Neural cell (in vitro differentiated cells): ENCODE results near the gene LEPR. TPM values are rescaled to one million over a fixed set of nuclear protein-coding genes. Genes with fewer than 3 reads are reported as not detected.

Experiments
- H2AFZ ChIP-seq: fragments of 200-600, 300-800 bp; sonication (generic), shearing (Covaris generic); 2 replicates; pipeline ENCODE4 v1.6.0; 2014; ENCODE audit warnings: low read depth, mild to moderate bottlenecking, antibody characterized with exemption, low read length, moderate library complexity
- H3F3A ChIP-seq: fragments of 200-600 bp; shearing (Covaris generic); 2 replicates; pipeline ENCODE4 v1.6.1; 2016; ENCODE audit warnings: mild to moderate bottlenecking, moderate library complexity, mixed read lengths, antibody characterized with exemption, low read length; ENCODE audit not compliant: insufficient read depth, poor library complexity, severe bottlenecking
- H3K27ac ChIP-seq: fragments of 200-600, 300-800 bp; sonication (generic), shearing (Covaris generic); 2 replicates; pipeline ENCODE4 v1.5.1; 2014; ENCODE audit warnings: mild to moderate bottlenecking, low read length, moderate library complexity
- H3K27me3 ChIP-seq: fragments of 300-800, 200-600 bp; sonication (generic), shearing (Covaris generic); 2 replicates; pipeline ENCODE4 v1.6.0; 2014; ENCODE audit warnings: mild to moderate bottlenecking, low read depth, low read length, moderate library complexity; ENCODE audit not compliant: insufficient read depth
- H3K36me3 ChIP-seq: fragments of 300-800, 200-600 bp; sonication (generic), shearing (Covaris generic); 2 replicates; pipeline ENCODE4 v1.5.1; 2014; ENCODE audit warnings: mild to moderate bottlenecking, antibody characterized with exemption, low read length, moderate library complexity; ENCODE audit not compliant: insufficient read depth
- H3K4me2 ChIP-seq: fragments of 300-800, 200-600 bp; sonication (generic), shearing (Covaris generic); 2 replicates; pipeline ENCODE4 v1.6.0; 2014; ENCODE audit warnings: mild to moderate bottlenecking, low read length
- H3K4me3 ChIP-seq: fragments of 300-800, 200-600 bp; sonication (generic), shearing (Covaris generic); 2 replicates; pipeline ENCODE4 v1.5.1; 2014; ENCODE audit warnings: mild to moderate bottlenecking, low read length, moderate library complexity
- H3K79me2 ChIP-seq: fragments of 200-600 bp; shearing (Covaris generic); replicated peaks from 2 replicates; pipeline ENCODE4 v1.6.0; 2014; ENCODE audit warnings: mild to moderate bottlenecking, low read length, moderate library complexity; ENCODE audit not compliant: insufficient read depth
- H3K9ac ChIP-seq: fragments of 300-800, 200-600 bp; sonication (generic), shearing (Covaris generic); 2 replicates; pipeline ENCODE4 v1.6.1; 2016; ENCODE audit warnings: mild to moderate bottlenecking, low read length, mixed read lengths
- H3K9me2 ChIP-seq: fragments of 200-600 bp; shearing (Covaris generic); 2 replicates; pipeline ENCODE4 v1.6.1; 2016; ENCODE audit warnings: mild to moderate bottlenecking, low read length, mixed read lengths; ENCODE audit not compliant: insufficient read depth
- H3K9me3 ChIP-seq: fragments of 200-600, 300-800 bp; sonication (generic), shearing (Covaris generic); 2 replicates; pipeline ENCODE4 v1.6.1; 2016; ENCODE audit warnings: mild to moderate bottlenecking, mixed run types, low read length, moderate library complexity, mixed read lengths
- H4K20me1 ChIP-seq: fragments of 200-600 bp; shearing (Covaris generic); 2 replicates; pipeline ENCODE4 v1.6.1; 2016; ENCODE audit warnings: mild to moderate bottlenecking, mixed run types; ENCODE audit not compliant: insufficient read depth
- EP300 ChIP-seq: fragments of 450-650 bp; conservative IDR thresholded peaks from 2 replicates; pipeline ENCODE4 v1.6.1; 2014; ENCODE audit warnings: antibody characterized with exemption, mild to moderate bottlenecking, moderate library complexity; ENCODE audit not compliant: poor library complexity, severe bottlenecking
- EZH2 ChIP-seq: fragments of 200-600, 300-800 bp; shearing (Covaris generic), sonication (generic); IDR thresholded peaks from 2 replicates; pipeline ENCODE4 v1.6.1; 2014; ENCODE audit warnings: antibody characterized with exemption, low read length, borderline replicate concordance, mild to moderate bottlenecking; ENCODE audit not compliant: insufficient read depth, poor library complexity, severe bottlenecking
- MXI1 ChIP-seq: fragments of 450-650 bp; conservative IDR thresholded peaks from 2 replicates; pipeline ENCODE4 v1.6.1; 2014; ENCODE audit warnings: antibody characterized with exemption, mild to moderate bottlenecking; ENCODE audit not compliant: poor library complexity, severe bottlenecking
- POLR2AphosphoS5 ChIP-seq: IDR thresholded peaks from 2 replicates; pipeline ENCODE4 v1.6.1; 2012
- SMC3 ChIP-seq: fragments of 450-650 bp; conservative IDR thresholded peaks from 2 replicates; pipeline ENCODE4 v1.6.1; 2014; ENCODE audit warnings: antibody characterized with exemption, mild to moderate bottlenecking, moderate library complexity; ENCODE audit not compliant: poor library complexity
- TAF1 ChIP-seq: IDR thresholded peaks from 2 replicates; pipeline ENCODE4 v1.6.1; 2012; ENCODE audit warnings: low read depth
- polyA plus RNA-seq: library from polyadenylated mRNA; depleted of rRNA; stranded (reverse); fragments of >200 nt; gene quantifications from 2 replicates; pipeline ENCODE4 v1.2.3, GENCODE V29; 2014
- TF ChIP-seq, protein P1 (sequence below): fragments of 450-650 bp; IDR thresholded peaks from 2 replicates; pipeline ENCODE4 v1.5.1; 2014; ENCODE audit warnings: antibody characterized with exemption, mild to moderate bottlenecking, moderate library complexity; ENCODE audit not compliant: poor library complexity, severe bottlenecking
- TF ChIP-seq, protein P2 (sequence below): IDR thresholded peaks from 2 replicates; pipeline ENCODE4 v1.6.1; 2012; ENCODE audit warnings: borderline replicate concordance

LEPR gene
- polyA plus RNA-seq, 1 donor from 2014 or later, result 4.0 TPM

DNA sequence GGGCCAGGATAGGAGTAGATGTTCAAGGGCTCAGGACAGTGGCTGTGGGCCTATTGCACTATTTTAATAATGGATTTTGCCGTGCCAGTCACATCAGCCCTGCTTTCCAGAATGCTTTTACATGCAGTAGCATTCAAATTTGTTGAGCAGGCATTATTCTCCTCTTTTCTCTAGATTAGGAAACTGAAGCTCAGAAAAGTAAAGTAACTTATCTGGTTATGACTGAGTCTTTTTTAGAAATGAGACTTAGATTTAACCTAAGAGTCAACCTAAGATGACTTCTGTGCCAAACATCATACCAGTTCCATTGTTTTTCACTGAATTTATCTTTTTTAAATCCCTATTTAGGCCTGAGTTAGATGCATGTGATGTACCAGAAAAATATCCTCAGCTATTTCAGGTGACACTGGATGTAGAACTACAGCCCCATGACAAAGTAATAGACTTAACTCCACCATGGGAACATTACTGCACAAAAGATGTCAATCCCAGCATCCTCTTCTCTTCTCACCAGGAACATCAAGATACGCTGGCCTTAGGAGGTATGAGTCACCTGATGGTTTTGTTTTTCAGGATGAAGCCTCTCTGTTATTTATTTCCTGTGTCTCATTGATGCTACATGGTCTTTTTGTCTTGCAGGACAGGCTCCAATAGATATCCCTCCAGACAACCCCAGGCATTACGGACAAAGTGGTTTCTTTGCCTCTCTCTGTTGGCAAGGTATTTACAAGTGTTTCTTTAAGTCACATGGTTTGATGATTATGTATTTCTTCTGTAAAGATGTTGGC, 31.4 kb upstream of the LEPR start:
- Histone ChIP-seq H3K79me2 (no peaks in the 10 kb centered on the region), H3K4me2 (no peak overlapping the region), H2AFZ (no peak overlapping the region), H3K4me3 (no peak overlapping the region), H3K27me3 (no peaks in the 10 kb centered on the region), H3K9ac (no peak overlapping the region), H4K20me1 (no peaks in the 10 kb centered on the region), H3F3A (no peaks in the 10 kb centered on the region), H3K9me3 (no peaks in the 10 kb centered on the region), H3K9me2 (no peaks in the 10 kb centered on the region), H3K27ac (no peak overlapping the region), H3K36me3 (peaks cover 13% of the 10 kb centered on the region)
- TF ChIP-seq SMC3 (no peak), TAF1 (no peak)

DNA sequence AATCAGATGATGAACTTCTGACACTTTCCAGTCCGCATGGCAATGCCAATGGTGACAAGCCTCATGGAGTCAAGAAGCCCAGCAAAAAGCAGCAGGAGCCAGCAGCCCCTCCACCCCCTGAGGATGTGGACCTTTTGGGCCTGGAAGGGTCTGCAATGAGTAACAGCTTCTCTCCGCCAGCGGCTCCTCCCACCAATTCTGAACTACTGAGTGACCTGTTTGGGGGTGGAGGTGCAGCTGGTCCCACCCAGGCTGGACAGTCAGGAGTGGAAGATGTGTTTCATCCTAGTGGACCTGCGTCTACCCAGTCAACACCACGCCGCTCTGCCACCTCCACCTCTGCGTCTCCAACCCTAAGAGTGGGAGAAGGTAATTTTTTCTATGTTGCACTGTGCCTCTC, 28.0 kb upstream of the LEPR start:
- Histone ChIP-seq H3K9me2 (no peaks in the 10 kb centered on the region), H3K4me3 (no peak overlapping the region), H3K9me3 (no peaks in the 10 kb centered on the region), H3K27me3 (no peaks in the 10 kb centered on the region), H3K79me2 (no peaks in the 10 kb centered on the region), H3K27ac (no peak overlapping the region), H3K36me3 (peaks cover 23% of the 10 kb centered on the region), H3F3A (no peaks in the 10 kb centered on the region), H4K20me1 (no peaks in the 10 kb centered on the region), H3K4me2 (no peak overlapping the region), H2AFZ (no peak overlapping the region), H3K9ac (no peak overlapping the region)
- TF ChIP-seq TAF1 (no peak), SMC3 (no peak), EP300 (no peak), MXI1 (no peak), POLR2AphosphoS5 (no peak), EZH2 (no peak)
- TF ChIP-seq, protein P1, sequence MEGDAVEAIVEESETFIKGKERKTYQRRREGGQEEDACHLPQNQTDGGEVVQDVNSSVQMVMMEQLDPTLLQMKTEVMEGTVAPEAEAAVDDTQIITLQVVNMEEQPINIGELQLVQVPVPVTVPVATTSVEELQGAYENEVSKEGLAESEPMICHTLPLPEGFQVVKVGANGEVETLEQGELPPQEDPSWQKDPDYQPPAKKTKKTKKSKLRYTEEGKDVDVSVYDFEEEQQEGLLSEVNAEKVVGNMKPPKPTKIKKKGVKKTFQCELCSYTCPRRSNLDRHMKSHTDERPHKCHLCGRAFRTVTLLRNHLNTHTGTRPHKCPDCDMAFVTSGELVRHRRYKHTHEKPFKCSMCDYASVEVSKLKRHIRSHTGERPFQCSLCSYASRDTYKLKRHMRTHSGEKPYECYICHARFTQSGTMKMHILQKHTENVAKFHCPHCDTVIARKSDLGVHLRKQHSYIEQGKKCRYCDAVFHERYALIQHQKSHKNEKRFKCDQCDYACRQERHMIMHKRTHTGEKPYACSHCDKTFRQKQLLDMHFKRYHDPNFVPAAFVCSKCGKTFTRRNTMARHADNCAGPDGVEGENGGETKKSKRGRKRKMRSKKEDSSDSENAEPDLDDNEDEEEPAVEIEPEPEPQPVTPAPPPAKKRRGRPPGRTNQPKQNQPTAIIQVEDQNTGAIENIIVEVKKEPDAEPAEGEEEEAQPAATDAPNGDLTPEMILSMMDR, result no peak
- TF ChIP-seq, protein P2, sequence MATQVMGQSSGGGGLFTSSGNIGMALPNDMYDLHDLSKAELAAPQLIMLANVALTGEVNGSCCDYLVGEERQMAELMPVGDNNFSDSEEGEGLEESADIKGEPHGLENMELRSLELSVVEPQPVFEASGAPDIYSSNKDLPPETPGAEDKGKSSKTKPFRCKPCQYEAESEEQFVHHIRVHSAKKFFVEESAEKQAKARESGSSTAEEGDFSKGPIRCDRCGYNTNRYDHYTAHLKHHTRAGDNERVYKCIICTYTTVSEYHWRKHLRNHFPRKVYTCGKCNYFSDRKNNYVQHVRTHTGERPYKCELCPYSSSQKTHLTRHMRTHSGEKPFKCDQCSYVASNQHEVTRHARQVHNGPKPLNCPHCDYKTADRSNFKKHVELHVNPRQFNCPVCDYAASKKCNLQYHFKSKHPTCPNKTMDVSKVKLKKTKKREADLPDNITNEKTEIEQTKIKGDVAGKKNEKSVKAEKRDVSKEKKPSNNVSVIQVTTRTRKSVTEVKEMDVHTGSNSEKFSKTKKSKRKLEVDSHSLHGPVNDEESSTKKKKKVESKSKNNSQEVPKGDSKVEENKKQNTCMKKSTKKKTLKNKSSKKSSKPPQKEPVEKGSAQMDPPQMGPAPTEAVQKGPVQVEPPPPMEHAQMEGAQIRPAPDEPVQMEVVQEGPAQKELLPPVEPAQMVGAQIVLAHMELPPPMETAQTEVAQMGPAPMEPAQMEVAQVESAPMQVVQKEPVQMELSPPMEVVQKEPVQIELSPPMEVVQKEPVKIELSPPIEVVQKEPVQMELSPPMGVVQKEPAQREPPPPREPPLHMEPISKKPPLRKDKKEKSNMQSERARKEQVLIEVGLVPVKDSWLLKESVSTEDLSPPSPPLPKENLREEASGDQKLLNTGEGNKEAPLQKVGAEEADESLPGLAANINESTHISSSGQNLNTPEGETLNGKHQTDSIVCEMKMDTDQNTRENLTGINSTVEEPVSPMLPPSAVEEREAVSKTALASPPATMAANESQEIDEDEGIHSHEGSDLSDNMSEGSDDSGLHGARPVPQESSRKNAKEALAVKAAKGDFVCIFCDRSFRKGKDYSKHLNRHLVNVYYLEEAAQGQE, result no peak
